ENCODE results near the gene BTN1A1.
A peak's percentile ranks its signal among the peaks of the same experiment; 100 is the strongest.

The BTN1A1 gene

GRCh38 chr6:26485112-26485780, 14.9 kb upstream of the BTN1A1 start:
- no peak for DNase-seq (ENCODE audit: low read depth)
- H3K4me3 ChIP-seq (replicated peaks; ENCODE audit: low read depth, low read length): no peak overlapping the region
- no peak for TF ChIP-seq CTCF (IDR thresholded peaks at IDR 0.05; ENCODE audit: low read length, missing control alignments)

- H3K4me3 ChIP-seq (replicated peaks; ENCODE audit: low read depth, low read length): no peak overlapping the region
- DNase-seq (ENCODE audit: low read depth): no peak
- TF ChIP-seq CTCF (IDR thresholded peaks at IDR 0.05; ENCODE audit: low read length, missing control alignments): no peak
Observed at GRCh38 chr6:26486358-26486757, 13.7 kb upstream of the BTN1A1 start.

GRCh38 chr6:26487466-26487865, 12.6 kb upstream of the BTN1A1 start:
- DNase-seq (ENCODE audit: low read depth): no peak
- H3K4me3 ChIP-seq (replicated peaks; ENCODE audit: low read depth, low read length): no peak overlapping the region
- no peak for TF ChIP-seq CTCF (IDR thresholded peaks at IDR 0.05; ENCODE audit: low read length, missing control alignments)

- H3K4me3 ChIP-seq (replicated peaks; ENCODE audit: low read depth, low read length): no peak overlapping the region
- DNase-seq (ENCODE audit: low read depth): no peak
- no peak for TF ChIP-seq CTCF (IDR thresholded peaks at IDR 0.05; ENCODE audit: low read length, missing control alignments)
Observed at GRCh38 chr6:26489996-26490964, 9.8 kb upstream of the BTN1A1 start.

GRCh38 chr6:26491604-26492003, 8.5 kb upstream of the BTN1A1 start:
- no peak overlapping the region for H3K4me3 ChIP-seq (replicated peaks; ENCODE audit: low read depth, low read length)
- no peak for DNase-seq (ENCODE audit: low read depth)
- no peak for TF ChIP-seq CTCF (IDR thresholded peaks at IDR 0.05; ENCODE audit: low read length, missing control alignments)

- H3K4me3 ChIP-seq (replicated peaks; ENCODE audit: low read depth, low read length): no peak overlapping the region
- DNase-seq (ENCODE audit: low read depth): peak; percentile 44
- peak; percentile 28 for TF ChIP-seq CTCF (IDR thresholded peaks at IDR 0.05; ENCODE audit: low read length, missing control alignments)
Observed at GRCh38 chr6:26493258-26493657, 6.8 kb upstream of the BTN1A1 start.

Data from fibroblast of pulmonary artery (primary cell).